Sigmoid colon (tissue), 7 donors: ENCODE measurements around the gene FRYL. TPM values are rescaled to one million over a fixed set of nuclear protein-coding genes. Genes with fewer than 3 reads are reported as not detected.

ENCODE experiments used
- DNase-seq: peaks from one replicate; pipeline ENCODE4 v3.0.0-alpha.2; 2019
- H3K27ac ChIP-seq, 4 donors: fragments of 200-600 bp; sonication (generic); one replicate each; pipeline ENCODE4 v1.5.1; 2016 to 2019; ENCODE audit warnings: mild to moderate bottlenecking in 1 of 4
- H3K27me3 ChIP-seq, 3 donors: fragments of 200-600 bp; sonication (generic); one replicate each; pipeline ENCODE4 v1.5.1; 2019; ENCODE audit warnings: mild to moderate bottlenecking in 1 of 3
- H3K36me3 ChIP-seq, 4 donors: fragments of 200-600 bp; sonication (generic); one replicate each; pipeline ENCODE4 v1.5.1; 2016 to 2019
- H3K4me1 ChIP-seq, 4 donors: fragments of 200-600 bp; sonication (generic); one replicate each; pipeline ENCODE4 v1.5.1; 2017 to 2019
- H3K4me3 ChIP-seq, 4 donors: fragments of 200-600 bp; sonication (generic); one replicate each; pipeline ENCODE4 v1.5.1; 2017 to 2019; ENCODE audit warnings: mild to moderate bottlenecking in 2 of 4, moderate library complexity in 1 of 4
- H3K9me3 ChIP-seq, 4 donors: fragments of 200-600 bp in 3 of 4; sonication (generic) in 3 of 4; one replicate each; pipeline versions ENCODE4 v1.5.1 to v1.6.1; 2013 to 2019
- CTCF ChIP-seq, 4 experiments: fragments of 450-650 bp in 3 of 4; fragments of 200-600 bp in 1 of 4; IDR thresholded peaks; one replicate each; pipeline ENCODE4 v1.5.1; 2016 to 2019; ENCODE audit warnings: antibody characterized with exemption in 4 of 4, mild to moderate bottlenecking in 3 of 4, moderate library complexity in 2 of 4
- EP300 ChIP-seq, 4 donors: sonication (generic); formaldehyde crosslinking; IDR thresholded peaks; one replicate each; pipeline ENCODE4 v1.6.1; 2017; ENCODE audit warnings: antibody characterized with exemption in 4 of 4
- POLR2A ChIP-seq, 2 donors: fragments of 450-650 bp; IDR thresholded peaks; one replicate each; pipeline ENCODE4 v1.6.1; 2016; ENCODE audit warnings: antibody characterized with exemption in 2 of 2, mild to moderate bottlenecking in 2 of 2, moderate library complexity in 2 of 2
- POLR2AphosphoS5 ChIP-seq, 4 donors: sonication (generic); formaldehyde crosslinking; IDR thresholded peaks; one replicate each; pipeline ENCODE4 v1.6.1; 2017; ENCODE audit warnings: antibody characterized with exemption in 4 of 4
- WGBS, 2 donors: extraction: QIAGEN DNeasy Blood & Tissue Kit; methylation state at CpG; one replicate each; pipeline ENCODE4 v1.1.7; 2013; 5-methylcytosine and 5-hydroxymethylcytosine counted together
- intact Hi-C: fragments of 100-400 bp; cut with DNase I; formaldehyde crosslinking; loops from one replicate; pipeline ENCODE4 v1.15.1; 2023
- polyA plus RNA-seq, 3 donors: library from polyadenylated mRNA; stranded (reverse); fragments of 200-250 nt; gene quantifications; one replicate each; pipeline ENCODE4 v1.2.3, GENCODE V29; 2013
- total RNA-seq, 4 donors: library from RNA; depleted of rRNA; stranded (reverse); fragments of >200 nt; gene quantifications; one replicate each; pipeline ENCODE4 v1.1.0, GENCODE V29; 2016
- donor health status: healthy with polysubstance abuse.
- donor health status: Bipolar disorder and iron deficiency.
- donor health status: healthy.

The FRYL gene
- total and polyA plus RNA-seq, 7 donors: 41.4 to 72.4 (median 55.0) TPM

GRCh38 chr4:48591372-48591771, 188.7 kb downstream of the FRYL start:
- intact Hi-C loops: no loop called here
- DNase-seq: no peak
- peaks cover 0 to 50% (median 3%) of the 10 kb centered on the region in 4 donors for H3K36me3 ChIP-seq
- H3K4me1 ChIP-seq: no peaks in the 10 kb centered on the region
- no peak overlapping the region for H3K27ac ChIP-seq
- no peak overlapping the region for H3K4me3 ChIP-seq
- H3K27me3 ChIP-seq: no peaks in the 10 kb centered on the region
- H3K9me3 ChIP-seq: no peaks in the 10 kb centered on the region
- TF ChIP-seq EP300 (IDR thresholded peaks at IDR 0.05): no peak
- TF ChIP-seq POLR2AphosphoS5 (IDR thresholded peaks at IDR 0.05): no peak
- no peak for TF ChIP-seq POLR2A (IDR thresholded peaks at IDR 0.05)
- no peak for TF ChIP-seq CTCF (IDR thresholded peaks at IDR 0.05)
- WGBS, 2 donors: 87 to 89% methylated on average over 1 of the region's 1 CpG

- H3K9me3 ChIP-seq: no peaks in the 10 kb centered on the region
- H3K4me1 ChIP-seq: no peaks in the 10 kb centered on the region
- H3K4me3 ChIP-seq: no peak overlapping the region
- DNase-seq: no peak
- intact Hi-C loops: no loop called here
- WGBS, 2 donors: 40 to 79% methylated on average over 2 of the region's 2 CpGs
- no peak for TF ChIP-seq EP300 (IDR thresholded peaks at IDR 0.05)
- no peak for TF ChIP-seq POLR2A (IDR thresholded peaks at IDR 0.05)
- TF ChIP-seq CTCF (IDR thresholded peaks at IDR 0.05): no peak
- TF ChIP-seq POLR2AphosphoS5 (IDR thresholded peaks at IDR 0.05): no peak
- no peaks in the 10 kb centered on the region for H3K27me3 ChIP-seq
- no peak overlapping the region for H3K27ac ChIP-seq
- H3K36me3 ChIP-seq: peaks cover 0 to 54% (median 5%) of the 10 kb centered on the region in 4 donors
Measured at GRCh38 chr4:48590884-48591283, 189.2 kb downstream of the FRYL start.

DNA sequence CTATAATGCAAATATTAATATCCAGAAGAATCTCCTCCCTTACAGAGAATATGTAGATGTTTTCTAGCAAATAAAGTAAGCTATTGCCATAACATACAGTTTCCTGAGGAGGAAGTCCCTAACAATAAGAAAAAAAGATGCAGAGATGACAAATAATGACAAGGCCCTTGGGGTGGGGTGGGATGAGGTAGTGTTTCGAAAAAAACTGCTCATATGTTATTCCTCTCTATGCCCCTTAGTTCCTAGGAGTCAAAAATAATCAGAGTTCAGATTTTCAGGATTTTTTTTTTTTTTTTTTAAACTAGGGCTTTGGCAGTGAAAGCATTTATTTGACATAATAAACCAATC, 191.0 kb downstream of the FRYL start:
- H3K36me3 ChIP-seq: peaks cover 5 to 57% (median 7%) of the 10 kb centered on the region in 4 donors
- DNase-seq: no peak
- H3K9me3 ChIP-seq: no peaks in the 10 kb centered on the region
- H3K4me3 ChIP-seq: no peak overlapping the region
- TF ChIP-seq POLR2A (IDR thresholded peaks at IDR 0.05) (no peak), EP300 (IDR thresholded peaks at IDR 0.05) (no peak), POLR2AphosphoS5 (IDR thresholded peaks at IDR 0.05) (no peak), CTCF (IDR thresholded peaks at IDR 0.05) (no peak)
- 75 to 89% methylated on average over 1 of the region's 1 CpG for WGBS, 2 donors
- no peaks in the 10 kb centered on the region for H3K27me3 ChIP-seq
- H3K4me1 ChIP-seq: no peaks in the 10 kb centered on the region
- H3K27ac ChIP-seq: no peak overlapping the region
- intact Hi-C loops: no loop called here

DNA sequence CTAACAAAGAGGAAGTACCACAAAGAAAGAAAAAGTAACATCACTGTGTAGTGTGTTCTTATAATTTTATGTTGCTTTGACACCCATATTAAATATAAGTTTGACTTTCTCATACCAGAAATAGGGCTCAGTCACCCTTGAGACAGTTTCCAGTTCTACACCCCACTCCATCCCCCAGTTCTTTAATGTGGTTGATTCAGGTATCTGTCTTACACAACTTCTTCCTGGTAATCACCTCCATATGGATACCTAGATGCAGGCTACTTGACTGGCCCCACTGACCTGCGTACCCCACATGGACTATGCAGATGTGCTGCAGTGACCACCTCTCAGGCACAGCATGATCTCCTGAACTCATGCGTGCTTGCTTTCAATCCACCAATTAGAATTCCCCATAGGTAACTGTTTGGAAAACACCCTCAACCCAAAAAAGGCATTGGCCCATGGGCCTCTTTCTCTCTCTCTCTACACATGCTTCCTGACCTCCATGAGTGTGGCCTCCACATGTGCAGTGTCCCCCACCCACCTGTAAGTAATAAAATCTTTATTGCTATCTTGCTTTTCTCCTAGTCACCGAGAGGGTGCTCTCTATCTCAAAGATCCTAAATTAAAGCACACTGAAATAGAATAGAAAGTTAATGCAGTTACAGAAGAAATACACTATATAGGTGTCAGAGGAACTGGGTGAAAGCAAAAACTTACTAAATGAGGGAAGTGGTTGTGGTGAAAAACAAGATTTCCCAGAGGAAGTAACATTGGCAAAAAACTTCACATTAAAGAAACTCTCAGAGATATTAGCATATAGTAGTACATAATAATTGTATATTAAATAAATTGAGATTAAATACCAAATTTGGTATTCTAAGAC, 191.6 kb downstream of the FRYL start:
- Histone ChIP-seq H3K4me1 (no peaks in the 10 kb centered on the region), H3K4me3 (no peak overlapping the region), H3K27ac (no peak overlapping the region), H3K9me3 (no peaks in the 10 kb centered on the region), H3K27me3 (no peaks in the 10 kb centered on the region), H3K36me3 (peaks cover 5 to 61% (median 8%) of the 10 kb centered on the region in 4 donors)
- DNase-seq: no peak
- no peak for TF ChIP-seq POLR2A (IDR thresholded peaks at IDR 0.05)
- TF ChIP-seq POLR2AphosphoS5 (IDR thresholded peaks at IDR 0.05): no peak
- intact Hi-C loops: no loop called here
- WGBS, 2 donors: 51 to 81% methylated on average over 3 of the region's 3 CpGs

GRCh38 chr4:48585401-48585800, 194.7 kb downstream of the FRYL start:
- WGBS, 2 donors: 95 to 98% methylated on average over 2 of the region's 2 CpGs

More at GRCh38 chr4:48585401-48585800, 194.7 kb downstream of the FRYL start:
- Histone ChIP-seq H3K4me1 (no peaks in the 10 kb centered on the region), H3K27me3 (no peaks in the 10 kb centered on the region), H3K27ac (no peak overlapping the region), H3K9me3 (no peaks in the 10 kb centered on the region), H3K4me3 (no peak overlapping the region), H3K36me3 (peaks cover 5 to 84% (median 14%) of the 10 kb centered on the region in 4 donors)
- no peak for DNase-seq
- intact Hi-C loops: no loop called here
- TF ChIP-seq EP300 (IDR thresholded peaks at IDR 0.05) (no peak), CTCF (IDR thresholded peaks at IDR 0.05) (no peak), POLR2AphosphoS5 (IDR thresholded peaks at IDR 0.05) (no peak), POLR2A (IDR thresholded peaks at IDR 0.05) (no peak)
